Measurements from ENCODE around the gene MYCT1.

Gene MYCT1

DNA sequence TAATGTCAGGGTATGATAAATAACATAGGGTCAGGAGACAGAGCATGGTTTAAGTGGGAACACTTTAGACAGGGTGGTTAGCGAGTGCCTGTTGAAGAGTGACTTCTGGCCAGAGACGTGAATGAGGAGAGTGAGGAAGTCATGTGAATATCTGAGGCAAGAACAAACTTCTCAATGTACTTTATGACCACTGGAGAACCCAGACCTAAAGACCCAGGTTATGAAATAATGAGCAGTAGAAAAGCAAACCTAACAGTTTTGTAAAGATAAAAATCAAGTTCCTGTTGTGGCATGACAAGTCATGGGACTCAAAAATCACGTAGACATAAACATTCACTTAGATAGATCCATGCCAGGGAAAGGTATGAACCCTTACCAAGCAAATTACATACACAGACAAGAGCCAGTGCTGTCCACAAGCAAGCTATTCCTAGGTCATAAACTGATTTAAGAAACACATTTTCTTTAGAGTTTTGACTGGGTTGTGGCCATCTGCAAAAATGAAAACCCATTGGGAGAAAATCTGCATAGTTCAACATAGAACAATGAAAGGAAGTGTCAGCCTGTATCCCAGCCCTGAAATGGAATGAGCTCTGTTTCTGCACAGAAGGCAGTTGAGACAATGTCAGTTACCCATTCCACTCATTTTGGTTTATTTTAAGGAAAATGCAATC lies 2.2 kb upstream of the MYCT1 start:
- H3K4me1 ChIP-seq (ENCODE audit: control insufficient read depth in 2 of 2, insufficient read depth in 1 of 2, low read depth in 1 of 2, low read length in 2 of 2): no peaks in the 10 kb centered on the region
- no peak overlapping the region for H3K9ac ChIP-seq (ENCODE audit: low read depth, low read length, poor library complexity)
- no peak overlapping the region for H2BK5ac ChIP-seq (ENCODE audit: low read length)
- no peaks in the 10 kb centered on the region for H3K36me3 ChIP-seq (replicated peaks in 1 of 2; ENCODE audit: control insufficient read depth in 2 of 2, insufficient read depth in 2 of 2, low read length in 2 of 2)
- WGBS, 2 donors (ENCODE audit: extremely low coverage in 2 of 2, insufficient read length in 2 of 2, insufficient replicate concordance in 1 of 2): no CpG with 5 or more reads among the region's 3 CpGs
- no peak overlapping the region for H3K14ac ChIP-seq (ENCODE audit: low read length)
- no peak overlapping the region for H4K91ac ChIP-seq (ENCODE audit: low read depth, low read length, poor library complexity)
- no peak overlapping the region for H2AFZ ChIP-seq (ENCODE audit: low read length)
- no peak overlapping the region for H3K23ac ChIP-seq (ENCODE audit: low read depth, low read length, poor library complexity)
- H4K8ac ChIP-seq (ENCODE audit: low read depth, low read length): no peak overlapping the region
- no peak overlapping the region for H3K4me3 ChIP-seq (ENCODE audit: low read length in 2 of 2)
- H3K18ac ChIP-seq (ENCODE audit: low read length): no peak overlapping the region
- no peaks in the 10 kb centered on the region for H3K27me3 ChIP-seq (ENCODE audit: control insufficient read depth in 3 of 3, insufficient read depth in 3 of 3, low read depth in 1 of 3, low read length in 3 of 3)
- no peak overlapping the region for H2BK120ac ChIP-seq (ENCODE audit: low read depth, low read length)
- H3K4me2 ChIP-seq (ENCODE audit: insufficient read depth, low read length, poor library complexity, severe bottlenecking): no peak overlapping the region
- H2BK15ac ChIP-seq (ENCODE audit: low read length): no peak overlapping the region
- no peak overlapping the region for H2AK5ac ChIP-seq (ENCODE audit: low read depth, low read length)
- DNase-seq (ENCODE audit: low spot score): no peak
- no peak overlapping the region for H3K27ac ChIP-seq (replicated peaks; ENCODE audit: low read length)
- no peaks in the 10 kb centered on the region for H3K79me1 ChIP-seq (ENCODE audit: low read depth, low read length)
- H3K9me3 ChIP-seq (replicated peaks in 1 of 2; ENCODE audit: control insufficient read depth in 2 of 2, insufficient read depth in 1 of 2, low read depth in 1 of 2, low read length in 2 of 2): no peaks in the 10 kb centered on the region
- H2BK12ac ChIP-seq (ENCODE audit: low read length): no peak overlapping the region
- H3K4ac ChIP-seq (ENCODE audit: low read length): no peak overlapping the region

- no CpG with 5 or more reads among the region's 2 CpGs for WGBS, 2 donors (ENCODE audit: extremely low coverage in 2 of 2, insufficient read length in 2 of 2, insufficient replicate concordance in 1 of 2)
- no peak overlapping the region for H2BK120ac ChIP-seq (ENCODE audit: low read depth, low read length)
These were observed 1.2 kb upstream of the MYCT1 start for GRCh38 chr6:152696522-152696921.

GRCh38 chr6:152698692-152699091 lies 995 bp downstream of the MYCT1 start:
- no peaks in the 10 kb centered on the region for H3K27me3 ChIP-seq (ENCODE audit: control insufficient read depth in 3 of 3, insufficient read depth in 3 of 3, low read depth in 1 of 3, low read length in 3 of 3)
- H3K9me3 ChIP-seq (replicated peaks in 1 of 2; ENCODE audit: control insufficient read depth in 2 of 2, insufficient read depth in 1 of 2, low read depth in 1 of 2, low read length in 2 of 2): no peaks in the 10 kb centered on the region
- DNase-seq (ENCODE audit: low spot score): no peak
- H3K14ac ChIP-seq (ENCODE audit: low read length): no peak overlapping the region
- no peaks in the 10 kb centered on the region for H3K36me3 ChIP-seq (replicated peaks in 1 of 2; ENCODE audit: control insufficient read depth in 2 of 2, insufficient read depth in 2 of 2, low read length in 2 of 2)
- H2BK120ac ChIP-seq (ENCODE audit: low read depth, low read length): no peak overlapping the region
- no peak overlapping the region for H2BK12ac ChIP-seq (ENCODE audit: low read length)
- no peak overlapping the region for H2AFZ ChIP-seq (ENCODE audit: low read length)
- peaks cover 0 to 1% of the 10 kb centered on the region in 2 donors for H3K4me1 ChIP-seq (ENCODE audit: control insufficient read depth in 2 of 2, insufficient read depth in 1 of 2, low read depth in 1 of 2, low read length in 2 of 2)
- WGBS, 2 donors (ENCODE audit: extremely low coverage in 2 of 2, insufficient read length in 2 of 2, insufficient replicate concordance in 1 of 2): no CpG with 5 or more reads among the region's 1 CpG
- H3K4me3 ChIP-seq (ENCODE audit: low read length in 2 of 2): no peak overlapping the region
- no peak overlapping the region for H3K18ac ChIP-seq (ENCODE audit: low read length)
- no peak overlapping the region for H3K23ac ChIP-seq (ENCODE audit: low read depth, low read length, poor library complexity)
- no peak overlapping the region for H2AK5ac ChIP-seq (ENCODE audit: low read depth, low read length)
- H2BK15ac ChIP-seq (ENCODE audit: low read length): no peak overlapping the region
- H3K4ac ChIP-seq (ENCODE audit: low read length): no peak overlapping the region
- no peak overlapping the region for H3K4me2 ChIP-seq (ENCODE audit: insufficient read depth, low read length, poor library complexity, severe bottlenecking)
- no peak overlapping the region for H2BK5ac ChIP-seq (ENCODE audit: low read length)
- H3K27ac ChIP-seq (replicated peaks; ENCODE audit: low read length): no peak overlapping the region
- no peaks in the 10 kb centered on the region for H3K79me1 ChIP-seq (ENCODE audit: low read depth, low read length)
- no peak overlapping the region for H4K8ac ChIP-seq (ENCODE audit: low read depth, low read length)
- no peak overlapping the region for H3K9ac ChIP-seq (ENCODE audit: low read depth, low read length, poor library complexity)
- no peak overlapping the region for H4K91ac ChIP-seq (ENCODE audit: low read depth, low read length, poor library complexity)

More at GRCh38 chr6:152696522-152696921, 1.2 kb upstream of the MYCT1 start:
- Histone ChIP-seq H3K79me1 (ENCODE audit: low read depth, low read length) (no peaks in the 10 kb centered on the region), H2BK5ac (ENCODE audit: low read length) (no peak overlapping the region), H3K4me3 (ENCODE audit: low read length in 2 of 2) (no peak overlapping the region), H3K4me2 (ENCODE audit: insufficient read depth, low read length, poor library complexity, severe bottlenecking) (no peak overlapping the region), H4K91ac (ENCODE audit: low read depth, low read length, poor library complexity) (no peak overlapping the region), H3K27me3 (ENCODE audit: control insufficient read depth in 3 of 3, insufficient read depth in 3 of 3, low read depth in 1 of 3, low read length in 3 of 3) (no peaks in the 10 kb centered on the region), H2BK12ac (ENCODE audit: low read length) (no peak overlapping the region), H3K9me3 (replicated peaks in 1 of 2; ENCODE audit: control insufficient read depth in 2 of 2, insufficient read depth in 1 of 2, low read depth in 1 of 2, low read length in 2 of 2) (no peaks in the 10 kb centered on the region), H3K14ac (ENCODE audit: low read length) (no peak overlapping the region), H2AK5ac (ENCODE audit: low read depth, low read length) (no peak overlapping the region), H4K8ac (ENCODE audit: low read depth, low read length) (no peak overlapping the region), H3K4me1 (ENCODE audit: control insufficient read depth in 2 of 2, insufficient read depth in 1 of 2, low read depth in 1 of 2, low read length in 2 of 2) (peaks cover 0 to 1% of the 10 kb centered on the region in 2 donors), H3K36me3 (replicated peaks in 1 of 2; ENCODE audit: control insufficient read depth in 2 of 2, insufficient read depth in 2 of 2, low read length in 2 of 2) (no peaks in the 10 kb centered on the region), H3K4ac (ENCODE audit: low read length) (no peak overlapping the region), H2BK15ac (ENCODE audit: low read length) (no peak overlapping the region), H3K23ac (ENCODE audit: low read depth, low read length, poor library complexity) (no peak overlapping the region), H2AFZ (ENCODE audit: low read length) (no peak overlapping the region), H3K18ac (ENCODE audit: low read length) (no peak overlapping the region), H3K27ac (replicated peaks; ENCODE audit: low read length) (no peak overlapping the region), H3K9ac (ENCODE audit: low read depth, low read length, poor library complexity) (no peak overlapping the region)
- DNase-seq (ENCODE audit: low spot score): no peak

- WGBS, 2 donors (ENCODE audit: extremely low coverage in 2 of 2, insufficient read length in 2 of 2, insufficient replicate concordance in 1 of 2): no CpG with 5 or more reads among the region's 5 CpGs
- no peak overlapping the region for H3K18ac ChIP-seq (ENCODE audit: low read length)
These were observed 2.7 kb downstream of the MYCT1 start for GRCh38 chr6:152700427-152700826.

More at GRCh38 chr6:152700427-152700826, 2.7 kb downstream of the MYCT1 start:
- no peaks in the 10 kb centered on the region for H3K27me3 ChIP-seq (ENCODE audit: control insufficient read depth in 3 of 3, insufficient read depth in 3 of 3, low read depth in 1 of 3, low read length in 3 of 3)
- H3K4me1 ChIP-seq (ENCODE audit: control insufficient read depth in 2 of 2, insufficient read depth in 1 of 2, low read depth in 1 of 2, low read length in 2 of 2): peaks cover 0 to 1% of the 10 kb centered on the region in 2 donors
- no peak overlapping the region for H2BK12ac ChIP-seq (ENCODE audit: low read length)
- H3K4ac ChIP-seq (ENCODE audit: low read length): no peak overlapping the region
- H3K4me3 ChIP-seq (ENCODE audit: low read length in 2 of 2): no peak overlapping the region
- H3K27ac ChIP-seq (replicated peaks; ENCODE audit: low read length): no peak overlapping the region
- no peak overlapping the region for H3K4me2 ChIP-seq (ENCODE audit: insufficient read depth, low read length, poor library complexity, severe bottlenecking)
- no peaks in the 10 kb centered on the region for H3K79me1 ChIP-seq (ENCODE audit: low read depth, low read length)
- H2AFZ ChIP-seq (ENCODE audit: low read length): no peak overlapping the region
- H3K9ac ChIP-seq (ENCODE audit: low read depth, low read length, poor library complexity): no peak overlapping the region
- no peak for DNase-seq (ENCODE audit: low spot score)
- no peak overlapping the region for H2AK5ac ChIP-seq (ENCODE audit: low read depth, low read length)
- H2BK15ac ChIP-seq (ENCODE audit: low read length): no peak overlapping the region
- no peak overlapping the region for H3K23ac ChIP-seq (ENCODE audit: low read depth, low read length, poor library complexity)
- no peaks in the 10 kb centered on the region for H3K36me3 ChIP-seq (replicated peaks in 1 of 2; ENCODE audit: control insufficient read depth in 2 of 2, insufficient read depth in 2 of 2, low read length in 2 of 2)
- no peak overlapping the region for H2BK120ac ChIP-seq (ENCODE audit: low read depth, low read length)
- no peak overlapping the region for H4K91ac ChIP-seq (ENCODE audit: low read depth, low read length, poor library complexity)
- no peak overlapping the region for H4K8ac ChIP-seq (ENCODE audit: low read depth, low read length)
- H3K9me3 ChIP-seq (replicated peaks in 1 of 2; ENCODE audit: control insufficient read depth in 2 of 2, insufficient read depth in 1 of 2, low read depth in 1 of 2, low read length in 2 of 2): no peaks in the 10 kb centered on the region
- no peak overlapping the region for H3K14ac ChIP-seq (ENCODE audit: low read length)
- no peak overlapping the region for H2BK5ac ChIP-seq (ENCODE audit: low read length)
